ENCODE results near the gene TBCD.

The TBCD gene

DNA sequence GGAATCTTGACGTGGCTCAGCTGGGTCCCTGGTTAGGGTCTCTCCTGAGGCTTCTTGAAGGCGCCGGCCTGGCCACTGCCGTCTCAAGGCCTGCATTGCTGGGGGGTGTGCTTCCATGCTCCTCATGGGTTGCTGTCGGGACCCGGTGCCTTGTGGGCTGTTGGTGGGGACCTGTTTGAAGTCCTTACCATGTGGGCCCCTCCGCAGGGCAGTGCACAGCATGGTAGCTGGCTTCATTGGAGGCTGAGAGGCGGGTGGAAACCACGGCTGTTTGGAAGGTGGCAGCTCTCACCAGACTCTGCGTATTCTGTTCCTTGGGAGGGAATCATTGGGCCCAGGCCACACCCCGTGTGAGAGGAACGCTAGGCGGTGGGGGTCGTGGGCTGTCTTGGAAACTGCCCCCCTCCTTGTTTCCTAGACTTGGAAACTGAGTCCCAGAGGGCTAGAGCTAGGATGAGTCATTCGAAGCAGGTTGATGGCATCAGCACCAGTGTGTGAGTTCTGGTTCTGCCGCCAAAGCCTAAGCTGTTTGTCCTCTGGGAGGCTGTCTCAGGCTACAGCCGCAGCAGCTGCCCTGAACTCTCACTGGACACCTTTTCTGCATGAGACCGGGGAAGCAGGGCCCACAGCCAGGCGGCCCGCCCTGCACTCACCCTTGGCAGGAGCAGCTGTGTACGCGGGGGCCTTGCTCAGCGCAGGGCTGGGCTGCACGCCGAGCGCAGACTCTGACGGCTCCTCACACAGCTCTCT, 52.8 kb downstream of the TBCD start:
- no peak for TF ChIP-seq CTCF (IDR thresholded peaks at IDR 0.05; ENCODE audit: extremely low read depth, insufficient read depth, missing control alignments)
- no peak for DNase-seq (ENCODE audit: low spot score)
- in situ Hi-C loops (cut with MboI; ENCODE audit: low pct_unique_long_range_greater_than_20kb, low sequenced_read_pairs, unreplicated experiment), result no loop called here

GRCh38 chr17:82805254-82805653, 53.4 kb downstream of the TBCD start:
- no peak for TF ChIP-seq CTCF (IDR thresholded peaks at IDR 0.05; ENCODE audit: extremely low read depth, insufficient read depth, missing control alignments)
- in situ Hi-C loops (cut with MboI; ENCODE audit: low pct_unique_long_range_greater_than_20kb, low sequenced_read_pairs, unreplicated experiment), result no loop called here
- no peak for DNase-seq (ENCODE audit: low spot score)

DNA sequence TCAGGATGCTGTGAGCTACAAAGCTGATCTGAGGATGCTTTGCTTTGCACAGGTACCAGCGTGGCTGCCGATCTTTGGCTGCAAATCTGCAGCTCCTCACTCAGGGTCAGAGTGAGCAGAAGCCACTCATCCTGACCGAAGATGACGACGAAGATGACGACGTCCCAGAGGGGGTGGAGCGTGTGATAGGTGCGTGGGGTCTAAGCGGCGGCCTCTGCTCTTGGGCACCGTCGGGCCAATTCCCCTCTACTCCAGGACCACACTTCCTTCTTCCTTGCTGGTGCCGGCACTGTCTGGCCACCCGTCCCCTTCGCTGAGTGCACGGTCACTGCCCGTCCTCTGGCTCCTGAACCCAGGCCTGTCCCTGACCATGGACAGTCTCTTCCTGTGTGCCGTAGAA, 54.0 kb downstream of the TBCD start:
- TF ChIP-seq CTCF (IDR thresholded peaks at IDR 0.05; ENCODE audit: extremely low read depth, insufficient read depth, missing control alignments), result no peak
- no peak for DNase-seq (ENCODE audit: low spot score)
- in situ Hi-C loops (cut with MboI; ENCODE audit: low pct_unique_long_range_greater_than_20kb, low sequenced_read_pairs, unreplicated experiment), result no loop called here

DNA sequence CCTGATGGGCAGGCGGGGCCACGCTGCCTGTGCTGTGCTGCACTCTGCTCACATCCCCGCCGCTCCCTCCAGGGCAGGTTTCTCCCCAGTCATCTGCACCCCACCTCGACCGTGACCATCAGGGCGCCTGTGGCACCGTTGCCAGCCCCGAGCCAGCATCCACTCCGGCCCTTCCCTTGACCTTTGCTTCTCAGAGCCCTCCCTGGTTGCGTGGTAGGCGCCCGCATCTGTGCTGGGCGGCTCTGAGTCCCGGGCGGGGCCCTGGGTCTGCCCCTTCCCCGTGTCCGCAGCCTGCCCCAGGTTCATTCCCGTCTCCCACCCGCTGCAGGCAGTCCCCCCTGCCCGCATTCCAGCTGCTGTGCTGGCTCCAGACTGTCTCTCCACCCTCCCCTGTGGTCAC, 54.8 kb downstream of the TBCD start:
- DNase-seq (ENCODE audit: low spot score), result no peak
- in situ Hi-C loops (cut with MboI; ENCODE audit: low pct_unique_long_range_greater_than_20kb, low sequenced_read_pairs, unreplicated experiment), result no loop called here
- TF ChIP-seq CTCF (IDR thresholded peaks at IDR 0.05; ENCODE audit: extremely low read depth, insufficient read depth, missing control alignments), result no peak

DNA sequence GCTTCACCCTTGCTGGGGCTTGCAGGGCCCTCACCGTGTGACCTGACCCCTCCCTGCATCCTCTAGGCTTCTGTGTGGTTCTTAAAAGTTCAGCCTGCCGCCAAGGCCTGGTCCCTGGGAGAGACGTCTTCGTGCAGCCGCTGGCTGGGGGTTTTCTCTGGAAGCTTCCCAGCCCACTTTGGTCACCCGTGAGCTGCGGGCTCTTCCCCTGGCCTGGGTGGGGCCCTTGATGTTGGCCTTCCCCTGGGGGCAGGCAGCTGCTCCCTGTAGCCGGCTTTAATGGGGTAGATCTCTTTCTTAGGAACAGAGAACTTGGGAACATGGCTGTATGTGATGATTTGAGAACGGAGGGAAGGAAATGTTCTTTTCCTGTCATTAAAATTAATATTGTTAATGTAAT, 55.2 kb downstream of the TBCD start:
- in situ Hi-C loops (cut with MboI; ENCODE audit: low pct_unique_long_range_greater_than_20kb, low sequenced_read_pairs, unreplicated experiment), result no loop called here
- no peak for TF ChIP-seq CTCF (IDR thresholded peaks at IDR 0.05; ENCODE audit: extremely low read depth, insufficient read depth, missing control alignments)
- DNase-seq (ENCODE audit: low spot score), result no peak

DNA sequence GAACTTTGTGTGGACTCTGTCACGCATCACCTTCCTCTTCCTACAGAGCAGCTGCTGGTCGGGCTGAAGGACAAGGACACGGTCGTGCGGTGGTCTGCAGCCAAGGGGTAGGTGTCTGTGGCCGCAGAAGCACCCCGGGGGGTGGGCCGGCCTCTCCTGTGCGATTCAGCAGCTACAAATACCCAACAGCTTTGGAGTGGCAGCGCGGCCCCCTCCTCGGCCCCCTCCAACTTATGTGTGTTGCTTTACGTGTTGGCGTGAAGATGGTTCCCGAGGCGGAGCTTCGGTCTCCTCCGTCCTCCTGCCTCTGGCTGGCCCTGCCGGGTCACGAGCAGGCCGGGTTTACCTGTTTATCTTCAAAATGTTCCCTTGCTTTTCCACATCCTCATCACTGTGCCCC, 55.7 kb downstream of the TBCD start:
- DNase-seq (ENCODE audit: low spot score), result no peak
- in situ Hi-C loops (cut with MboI; ENCODE audit: low pct_unique_long_range_greater_than_20kb, low sequenced_read_pairs, unreplicated experiment), result no loop called here
- TF ChIP-seq CTCF (IDR thresholded peaks at IDR 0.05; ENCODE audit: extremely low read depth, insufficient read depth, missing control alignments), result no peak

Measured in GM13977 (cell line).